GM12873 (cell line): Measurements from ENCODE around the gene TTC34.

Experiments used
- TF ChIP-seq, protein P1 (sequence below): IDR thresholded peaks from 2 replicates; pipeline ENCODE4 v1.5.1; 2012; ENCODE audit warnings: low read depth, mild to moderate bottlenecking, moderate library complexity, low read length, control low read depth; ENCODE audit not compliant: insufficient read depth; ENCODE audit errors: missing control alignments

Gene TTC34

DNA sequence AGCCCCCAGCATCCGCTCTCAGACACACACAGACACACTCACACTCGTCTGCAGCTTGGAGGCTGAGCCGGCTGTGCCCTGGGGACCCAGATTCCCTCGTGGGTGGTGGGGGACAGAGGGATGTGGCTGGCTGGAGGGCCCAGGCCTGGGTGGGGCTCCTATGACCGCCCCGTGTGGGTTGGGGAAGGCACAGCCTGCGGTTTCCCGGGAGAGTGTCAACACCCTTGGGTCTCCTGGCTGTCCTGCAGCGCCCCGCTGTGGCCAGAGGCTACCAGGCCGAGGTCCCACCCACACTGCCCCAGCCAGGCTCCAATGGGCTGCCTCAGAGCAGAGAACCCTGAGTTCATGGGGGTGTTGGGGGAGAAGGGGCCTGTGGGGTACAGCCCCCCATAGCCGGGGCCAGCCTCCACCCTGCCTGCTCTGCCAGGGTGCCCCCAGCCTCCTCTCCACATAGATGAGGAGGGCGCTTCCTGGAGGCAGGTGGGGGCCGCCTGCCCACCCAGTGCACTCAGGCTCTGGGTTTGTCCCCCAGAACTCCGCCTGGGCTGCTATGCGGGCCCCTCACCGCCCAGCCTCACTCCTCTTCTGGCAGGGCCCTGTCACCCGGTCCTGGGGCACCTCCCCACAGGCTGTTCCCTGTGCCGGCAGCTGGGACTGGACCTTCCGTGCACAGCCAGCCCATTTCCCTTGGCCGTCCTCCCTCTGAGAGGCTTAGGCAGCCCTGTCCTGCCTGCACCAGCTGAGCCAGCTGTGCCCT is at the start of gene TTC34:
TTC34 (minus strand) TSS at position 159 of the 757 bp plus-strand sequence. CDS start 866 bp downstream, outside the sequence.
- TF ChIP-seq, protein P1, sequence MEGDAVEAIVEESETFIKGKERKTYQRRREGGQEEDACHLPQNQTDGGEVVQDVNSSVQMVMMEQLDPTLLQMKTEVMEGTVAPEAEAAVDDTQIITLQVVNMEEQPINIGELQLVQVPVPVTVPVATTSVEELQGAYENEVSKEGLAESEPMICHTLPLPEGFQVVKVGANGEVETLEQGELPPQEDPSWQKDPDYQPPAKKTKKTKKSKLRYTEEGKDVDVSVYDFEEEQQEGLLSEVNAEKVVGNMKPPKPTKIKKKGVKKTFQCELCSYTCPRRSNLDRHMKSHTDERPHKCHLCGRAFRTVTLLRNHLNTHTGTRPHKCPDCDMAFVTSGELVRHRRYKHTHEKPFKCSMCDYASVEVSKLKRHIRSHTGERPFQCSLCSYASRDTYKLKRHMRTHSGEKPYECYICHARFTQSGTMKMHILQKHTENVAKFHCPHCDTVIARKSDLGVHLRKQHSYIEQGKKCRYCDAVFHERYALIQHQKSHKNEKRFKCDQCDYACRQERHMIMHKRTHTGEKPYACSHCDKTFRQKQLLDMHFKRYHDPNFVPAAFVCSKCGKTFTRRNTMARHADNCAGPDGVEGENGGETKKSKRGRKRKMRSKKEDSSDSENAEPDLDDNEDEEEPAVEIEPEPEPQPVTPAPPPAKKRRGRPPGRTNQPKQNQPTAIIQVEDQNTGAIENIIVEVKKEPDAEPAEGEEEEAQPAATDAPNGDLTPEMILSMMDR: peak; percentile 63

GRCh38 chr1:2850502-2850901 is 49.0 kb upstream of the TTC34 start:
- TF ChIP-seq, protein P1: no peak

DNA sequence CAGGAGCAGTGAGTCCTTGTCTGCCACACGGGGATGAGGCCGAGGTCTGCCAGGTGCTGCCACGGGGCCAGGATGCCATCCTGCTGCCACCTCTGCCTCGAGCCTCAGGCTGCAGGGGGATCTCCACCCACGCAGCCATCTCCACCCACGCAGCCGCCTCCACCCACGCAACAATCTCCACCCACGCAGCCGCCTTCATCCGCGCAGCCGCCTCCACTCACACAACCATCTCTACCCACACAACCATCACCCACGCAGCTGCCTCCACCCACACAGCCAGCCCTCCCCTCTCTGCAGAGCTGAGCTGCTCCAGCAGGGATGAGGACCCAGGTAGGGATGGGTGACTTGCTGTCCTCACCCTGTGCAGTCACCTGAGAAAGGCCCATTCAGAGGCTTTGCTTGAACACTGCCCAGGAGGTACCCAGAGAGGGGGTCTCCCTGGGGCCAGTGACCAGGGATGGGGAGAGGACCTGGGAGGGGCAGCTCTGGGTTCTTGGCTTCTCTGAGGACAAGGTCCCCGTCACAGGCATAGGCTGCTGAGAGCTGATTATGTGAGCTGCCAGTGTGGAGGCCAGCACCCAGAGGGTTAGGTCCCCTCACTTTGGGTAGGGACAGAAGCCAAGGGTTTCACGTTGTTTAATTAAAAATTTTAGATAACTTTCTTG is 46.6 kb upstream of the TTC34 start:
- TF ChIP-seq, protein P1: no peak

GRCh38 chr1:2847086-2847985 is 45.8 kb upstream of the TTC34 start:
- TF ChIP-seq, protein P1: no peak

- TF ChIP-seq, protein P1: no peak
Measured at GRCh38 chr1:2845869-2846268, 44.4 kb upstream of the TTC34 start.

DNA sequence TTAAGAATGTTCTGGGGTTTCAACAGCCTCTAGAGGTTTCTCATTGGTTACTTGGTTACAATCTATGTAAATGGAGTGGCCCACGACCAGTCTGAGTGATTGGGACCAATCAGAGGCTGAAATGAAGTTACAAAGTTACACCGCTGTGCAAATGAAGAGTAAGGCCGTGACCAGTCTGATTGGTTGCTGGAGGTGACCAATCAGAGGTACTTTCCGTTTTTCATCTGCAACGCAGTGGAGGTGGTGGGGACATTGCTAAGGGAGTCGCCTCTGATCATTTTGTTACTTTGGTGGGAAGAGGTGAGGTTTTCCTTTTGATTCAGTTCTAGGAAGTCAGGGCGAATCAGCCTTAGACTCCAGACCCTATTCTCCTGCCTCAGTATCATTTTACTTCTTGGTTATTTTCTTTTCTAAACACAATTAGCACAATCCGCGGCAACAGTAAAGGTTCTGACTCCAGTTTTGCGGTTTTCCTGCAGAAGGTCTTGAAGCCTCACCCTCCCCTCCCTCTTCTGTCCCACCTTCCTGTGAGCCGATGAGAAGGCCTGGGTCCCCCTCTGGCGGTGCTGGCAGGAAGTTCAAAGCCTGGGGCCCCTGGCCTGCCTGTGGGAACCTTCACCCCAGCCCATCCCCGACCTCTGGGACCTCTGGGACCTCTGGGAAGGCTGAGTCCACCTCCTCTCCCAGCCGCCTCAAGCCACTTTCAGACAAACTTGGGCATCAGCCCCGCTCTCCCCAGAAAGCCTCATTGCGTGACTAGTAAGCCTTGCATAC is 38.7 kb upstream of the TTC34 start:
- TF ChIP-seq, protein P1: peak; percentile 10

GRCh38 chr1:2837823-2838222 is 36.3 kb upstream of the TTC34 start:
- TF ChIP-seq, protein P1: no peak
